ENCODE results near the gene NUDT16L1.
"Not testable (repeated sequence)": the region's sequence is repeated elsewhere in the genome, so short reads cannot be mapped to it uniquely, and the experiment has no call there.

NUDT16L1 gene

DNA sequence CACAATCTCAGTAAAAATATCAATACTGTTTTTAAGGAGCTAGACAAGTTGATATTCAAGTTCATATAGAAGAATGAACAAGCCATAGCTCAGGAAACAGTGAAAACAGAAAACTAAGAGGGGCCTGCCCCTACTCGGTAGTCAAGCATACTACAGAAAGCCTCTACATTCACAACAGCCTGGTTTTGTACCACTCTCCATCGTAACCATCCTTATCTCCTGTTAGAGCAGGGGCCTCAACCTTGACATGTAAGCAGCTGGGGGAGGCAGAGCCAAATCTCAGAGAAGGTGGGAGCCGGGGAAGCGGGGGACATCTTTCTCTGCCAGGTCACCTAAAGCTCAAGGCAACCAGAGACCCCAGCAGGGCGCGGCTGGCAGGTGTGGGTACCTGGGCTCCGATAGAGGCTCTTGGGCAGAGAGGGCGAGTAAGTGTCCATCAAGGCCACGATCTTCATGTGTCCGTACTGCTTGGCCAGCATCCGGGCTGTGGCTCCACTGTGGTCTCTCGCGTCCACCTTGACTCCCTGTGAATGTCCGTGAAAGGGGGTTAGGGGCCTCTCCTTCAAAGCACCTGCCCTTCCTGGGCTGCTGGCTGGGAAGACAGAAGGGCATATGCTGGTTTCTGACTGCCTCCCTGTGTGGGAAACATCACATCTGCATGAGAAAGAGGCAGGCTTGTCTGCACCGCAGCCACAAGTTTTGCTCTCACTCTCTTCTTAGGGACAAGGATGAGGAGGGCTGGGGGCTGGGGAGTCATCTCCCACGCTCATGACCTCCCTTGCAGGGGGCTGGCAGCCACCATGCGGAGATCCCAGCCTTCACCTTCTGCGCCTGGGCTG is 20.5 kb downstream of the NUDT16L1 start:
- DNase-seq (ENCODE audit: low read depth in 2 of 2), result no peak

- no peak for DNase-seq (ENCODE audit: low read depth in 2 of 2)
Measured at GRCh38 chr16:4714996-4715395, 21.6 kb downstream of the NUDT16L1 start.

GRCh38 chr16:4718466-4718865 is 25.1 kb downstream of the NUDT16L1 start:
- DNase-seq (ENCODE audit: low read depth in 2 of 2), result no peak

- DNase-seq (ENCODE audit: low read depth in 2 of 2), result no peak
Measured at GRCh38 chr16:4723071-4723767, 29.9 kb downstream of the NUDT16L1 start.

DNA sequence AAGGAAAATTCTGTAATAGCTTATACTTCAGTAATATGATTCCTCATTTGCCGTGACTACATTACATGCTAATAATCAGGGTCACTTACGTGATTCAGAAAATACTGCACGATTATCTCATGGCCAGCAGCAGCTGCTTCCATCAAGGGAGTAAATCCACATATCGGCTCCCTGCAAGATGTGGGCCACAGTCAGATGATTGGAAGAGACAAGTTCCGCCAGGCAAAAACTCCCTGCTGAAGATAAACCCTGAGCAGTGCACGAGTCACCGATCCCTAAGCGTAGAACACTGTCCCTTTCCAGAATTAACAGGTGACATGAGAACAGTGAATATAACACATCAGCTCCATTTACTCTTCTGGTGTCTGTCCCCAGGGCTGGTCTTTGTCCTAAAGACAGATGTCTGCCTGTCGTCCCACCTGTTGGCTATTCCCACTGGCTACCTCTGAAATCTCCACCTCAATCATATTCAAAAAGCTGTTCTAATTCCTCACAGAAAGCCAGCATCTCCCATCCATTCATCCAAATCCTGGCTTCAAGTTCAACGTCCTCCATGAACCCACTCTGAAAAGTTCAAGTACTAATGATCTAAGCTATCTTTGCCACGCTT is 31.4 kb downstream of the NUDT16L1 start:
- DNase-seq (ENCODE audit: low read depth in 2 of 2), result no peak

- no peak for DNase-seq (ENCODE audit: low read depth in 2 of 2)
Measured at GRCh38 chr16:4726616-4727015, 33.3 kb downstream of the NUDT16L1 start.

- DNase-seq (ENCODE audit: low read depth in 2 of 2), result no peak
Measured at GRCh38 chr16:4728676-4729075, 35.3 kb downstream of the NUDT16L1 start.

DNA sequence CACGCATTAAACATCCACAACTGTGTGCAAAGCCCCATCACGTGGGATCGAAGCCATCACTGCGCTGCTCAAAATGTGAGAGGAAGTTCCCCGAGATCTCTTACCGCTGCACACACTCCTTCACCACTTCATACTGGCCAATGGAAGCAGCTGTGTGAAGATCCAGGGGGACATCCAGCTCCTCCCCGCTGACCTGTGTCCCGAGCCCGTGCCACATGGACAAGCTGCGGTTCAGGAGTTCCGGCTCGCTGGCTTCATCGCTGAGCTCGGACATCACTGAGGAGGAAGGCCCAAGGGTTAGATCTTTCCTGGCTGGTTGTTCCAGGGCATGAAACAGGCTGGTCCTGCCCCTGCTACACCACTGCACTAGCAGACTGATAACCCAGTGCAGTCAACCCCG is 36.5 kb downstream of the NUDT16L1 start:
- DNase-seq (ENCODE audit: low read depth in 2 of 2), result no peak

- no peak for DNase-seq (ENCODE audit: low read depth in 2 of 2)
Measured at GRCh38 chr16:4733211-4733742, 39.9 kb downstream of the NUDT16L1 start.

DNA sequence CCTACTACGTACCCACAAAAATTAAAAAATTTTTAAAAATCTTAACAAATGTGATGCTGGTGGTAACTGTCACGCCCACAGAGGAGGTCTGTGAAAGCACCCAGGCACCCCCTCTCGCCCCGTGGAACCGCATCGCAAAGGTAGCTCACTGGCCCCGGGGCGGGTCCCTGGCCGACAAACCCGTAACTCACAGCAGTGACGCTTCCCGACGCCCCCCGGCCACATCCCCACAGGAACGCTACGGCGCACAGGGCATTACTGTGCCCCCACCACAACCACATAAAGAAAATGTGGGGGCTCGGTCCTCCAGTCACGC is 40.3 kb downstream of the NUDT16L1 start:
- DNase-seq (ENCODE audit: low read depth in 2 of 2), result no peak

GRCh38 chr16:4734063-4734729 is 40.8 kb downstream of the NUDT16L1 start, which contains the start of the genes ANKS3 and DNAAF8:
ANKS3 (minus strand) TSS chr16:4734271; CDS start chr16:4730149, 4,122 bp downstream.
DNAAF8 (plus strand) TSS chr16:4734537; CDS start chr16:4736515, 1,978 bp downstream.
- DNase-seq (ENCODE audit: low read depth in 2 of 2), result peak; percentile 64 to 82

DNA sequence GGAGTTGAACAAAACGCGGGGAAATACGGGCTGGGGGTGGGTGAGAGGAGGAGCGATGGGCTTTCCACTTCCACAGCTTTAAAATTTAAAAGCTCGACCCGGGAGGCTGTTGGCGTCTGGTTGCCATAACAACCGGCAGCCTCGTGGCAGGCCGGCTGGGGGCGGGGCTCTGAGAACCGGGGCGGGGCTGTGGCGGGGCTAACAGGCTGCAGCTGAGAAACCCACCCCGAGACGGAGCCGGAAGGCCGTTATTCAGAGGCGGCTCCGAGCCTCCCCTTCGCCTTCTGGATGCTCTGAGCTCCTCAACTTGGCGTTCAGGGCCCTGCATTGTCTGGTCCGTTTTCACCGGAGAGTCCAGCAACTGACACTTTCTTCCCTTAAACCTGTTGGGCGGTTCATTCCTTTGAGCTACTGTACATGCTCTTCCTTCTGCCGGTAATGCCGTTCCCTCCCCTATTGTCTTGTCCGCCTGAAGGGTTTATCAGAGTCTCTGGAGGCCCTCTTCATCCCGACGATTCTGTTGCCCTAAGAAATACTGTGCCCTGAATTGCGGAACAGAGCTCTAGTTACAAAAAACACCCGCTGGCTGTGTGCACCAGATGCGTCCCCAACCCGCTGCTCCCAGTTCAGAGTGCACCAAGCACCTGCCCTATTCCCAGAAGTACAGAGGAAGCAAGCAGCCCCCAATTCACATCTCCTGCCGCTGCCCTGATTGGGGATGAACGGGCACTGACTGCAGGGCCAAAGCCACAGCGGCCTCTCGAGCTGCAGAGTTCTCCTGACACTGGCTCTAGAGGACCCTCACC is 41.6 kb downstream of the NUDT16L1 start:
- DNase-seq (ENCODE audit: low read depth in 2 of 2), result peak; percentile 92 to 93

- no peak for DNase-seq (ENCODE audit: low read depth in 2 of 2)
Measured at GRCh38 chr16:4736546-4736945, 43.2 kb downstream of the NUDT16L1 start.

DNA sequence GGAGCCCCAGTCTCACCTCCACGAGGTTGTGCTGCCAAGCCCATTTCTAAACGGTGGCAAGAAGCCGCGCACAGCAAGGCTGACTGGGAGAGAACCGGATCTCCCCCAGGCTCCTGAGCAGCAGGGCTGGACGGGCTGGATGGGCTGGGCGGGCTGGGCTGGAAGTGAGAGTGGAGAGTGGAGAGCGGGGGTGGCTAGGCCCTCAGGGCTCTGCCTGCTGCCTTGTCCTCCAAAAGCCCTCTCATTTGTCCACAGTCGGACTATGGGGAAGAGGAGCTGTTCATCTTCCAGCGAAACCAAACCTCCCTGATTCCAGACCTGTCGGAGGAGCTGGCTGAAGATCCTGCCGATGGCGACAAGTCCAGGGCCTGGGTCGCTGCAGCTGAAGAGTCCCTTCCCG is 44.2 kb downstream of the NUDT16L1 start:
- DNase-seq (ENCODE audit: low read depth in 2 of 2), result no peak

DNA sequence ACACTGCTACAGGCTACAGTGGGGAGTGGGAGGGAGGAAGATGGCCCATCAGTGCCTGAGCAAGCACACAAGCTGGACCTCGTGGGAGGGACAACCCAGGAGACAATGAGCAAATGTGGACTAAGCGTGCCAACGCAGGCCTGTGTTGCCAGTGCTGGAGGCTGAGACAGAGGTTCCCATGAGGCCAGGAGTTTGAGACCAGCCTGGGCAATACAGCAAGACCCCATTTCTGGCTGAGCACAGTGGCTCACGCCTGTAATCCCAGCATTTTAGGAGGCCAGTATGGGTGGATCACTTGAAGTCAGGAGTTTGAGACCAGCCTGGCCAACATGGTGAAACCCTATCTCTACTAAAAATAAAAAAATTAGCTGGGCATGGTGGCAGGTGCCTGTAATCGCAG is 45.0 kb downstream of the NUDT16L1 start:
- not testable (repeated sequence) for DNase-seq (ENCODE audit: low read depth in 2 of 2)

DNA sequence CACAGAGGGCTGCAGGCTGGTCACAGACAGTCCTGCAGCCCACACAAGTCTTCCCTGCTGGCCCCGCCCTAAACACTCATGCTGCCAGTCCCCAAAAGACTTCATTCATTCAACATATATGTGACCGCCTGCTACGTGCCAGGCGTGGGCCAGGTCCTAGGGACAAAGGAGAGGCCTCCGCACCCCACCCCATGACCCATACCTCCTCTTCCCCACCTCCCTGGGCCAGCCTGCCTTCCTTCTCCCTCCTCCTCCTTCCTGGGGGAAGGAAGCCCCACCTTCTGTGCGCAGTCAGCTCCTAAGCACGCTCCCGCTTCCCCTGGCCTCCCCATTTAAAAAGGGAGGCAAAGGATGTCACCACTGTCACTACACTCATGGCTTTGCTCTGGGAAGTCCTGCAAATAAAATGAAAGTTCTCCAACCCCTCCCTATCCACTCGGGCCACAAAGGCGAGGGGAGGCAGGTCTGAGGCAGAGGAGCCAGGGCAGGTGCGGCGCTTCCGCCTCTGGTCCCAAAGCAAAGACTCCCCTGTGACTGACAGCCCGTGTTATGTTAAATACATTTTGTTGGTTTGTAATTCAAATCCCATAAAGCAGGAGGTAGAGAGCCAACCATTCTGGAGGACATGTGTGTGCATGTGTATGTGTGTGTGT is 50.0 kb downstream of the NUDT16L1 start:
- DNase-seq (ENCODE audit: low read depth in 2 of 2), result no peak

DNA sequence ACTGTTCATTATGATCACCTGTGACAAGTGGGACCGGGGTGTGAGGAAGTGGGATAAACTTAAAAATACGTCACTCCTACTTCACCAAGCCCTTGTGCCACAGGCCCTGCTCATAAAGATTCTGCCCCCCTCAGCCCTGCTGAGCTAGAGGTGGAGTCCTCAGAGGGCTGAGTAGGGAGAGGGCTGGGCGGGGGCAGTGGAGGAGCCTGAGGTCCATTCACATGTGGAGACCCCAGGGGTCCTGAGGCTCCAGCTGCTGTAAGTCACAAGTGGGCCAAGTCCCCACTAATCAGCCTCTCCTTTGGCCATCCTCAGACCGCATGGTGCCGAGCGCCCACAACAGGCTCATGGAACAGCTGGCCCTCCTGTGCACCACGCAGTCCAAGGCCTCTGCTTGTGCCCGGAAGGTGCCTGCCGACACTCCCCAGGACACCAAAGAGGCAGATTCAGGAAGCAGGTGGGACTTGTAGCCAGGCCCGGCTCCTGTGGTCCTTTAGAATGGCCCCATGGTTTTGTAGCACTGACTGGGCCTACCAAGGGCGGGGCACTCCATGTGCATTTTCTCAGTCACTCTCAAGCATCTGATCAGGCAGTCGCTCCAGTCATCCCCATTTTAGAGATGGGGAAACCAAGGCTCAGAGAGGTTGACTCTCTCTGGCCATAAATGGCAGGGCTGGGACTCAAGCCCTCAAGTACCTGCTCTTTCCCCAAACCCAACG is 51.4 kb downstream of the NUDT16L1 start:
- no peak for DNase-seq (ENCODE audit: low read depth in 2 of 2)

DNA sequence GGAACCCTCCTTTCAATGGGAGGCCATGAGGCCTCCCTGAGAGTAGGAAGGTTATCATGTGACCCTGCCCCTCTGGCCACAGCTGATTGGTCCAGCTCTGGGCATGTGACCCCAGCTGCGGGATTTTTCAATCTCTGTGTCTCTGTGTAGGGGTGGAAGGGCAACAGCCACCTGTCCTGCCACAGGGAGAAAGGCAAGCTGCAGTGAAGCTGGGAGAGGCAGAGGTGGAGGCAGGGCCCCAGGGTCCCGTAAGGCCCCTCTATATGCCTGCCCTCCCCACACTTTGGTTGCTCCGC is 51.9 kb downstream of the NUDT16L1 start:
- DNase-seq (ENCODE audit: low read depth in 2 of 2), result no peak

Measured in stimulated activated CD4-positive, alpha-beta T cell treated with anti-CD3 and anti-CD28 coated beads, Interleukin-4, amount 100 ng/mL, for 48 hours (primary cell).